HG02852 (cell line): ENCODE measurements around the gene ZNF888.
"Not testable (repeated sequence)": the region's sequence is repeated elsewhere in the genome, so short reads cannot be mapped to it uniquely, and the experiment has no call there.

ENCODE experiments used
- ATAC-seq: cut with Tn5 transposase; IDR thresholded peaks from one replicate; pipeline ENCODE4 v1.9.1; 2021; ENCODE audit warnings: mild to moderate bottlenecking, moderate library complexity; ENCODE audit not compliant: unreplicated experiment

Gene ZNF888

DNA sequence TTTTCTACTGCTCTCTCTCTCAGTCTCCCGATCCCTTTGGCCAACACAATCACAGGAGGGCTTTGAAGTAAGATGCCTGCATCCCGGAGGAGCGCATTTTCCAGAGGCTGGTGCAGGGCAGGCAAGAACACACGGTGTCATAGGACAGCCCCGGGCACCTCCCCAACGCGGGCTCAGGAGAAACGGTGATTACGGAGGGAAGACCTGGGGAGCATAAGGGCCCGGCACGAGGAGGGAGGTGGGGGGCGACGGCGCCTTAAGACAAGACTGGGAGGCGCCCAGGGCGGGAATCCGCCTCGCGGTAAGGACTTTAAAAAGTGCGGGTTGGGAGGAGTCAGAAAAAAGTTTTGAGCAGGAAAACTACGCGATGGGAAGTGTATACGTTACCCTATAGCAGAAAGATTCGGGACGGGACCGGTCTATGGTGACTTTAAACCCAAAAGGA lies 18.7 kb upstream of the ZNF888 start:
- ATAC-seq: peak; percentile 6

DNA sequence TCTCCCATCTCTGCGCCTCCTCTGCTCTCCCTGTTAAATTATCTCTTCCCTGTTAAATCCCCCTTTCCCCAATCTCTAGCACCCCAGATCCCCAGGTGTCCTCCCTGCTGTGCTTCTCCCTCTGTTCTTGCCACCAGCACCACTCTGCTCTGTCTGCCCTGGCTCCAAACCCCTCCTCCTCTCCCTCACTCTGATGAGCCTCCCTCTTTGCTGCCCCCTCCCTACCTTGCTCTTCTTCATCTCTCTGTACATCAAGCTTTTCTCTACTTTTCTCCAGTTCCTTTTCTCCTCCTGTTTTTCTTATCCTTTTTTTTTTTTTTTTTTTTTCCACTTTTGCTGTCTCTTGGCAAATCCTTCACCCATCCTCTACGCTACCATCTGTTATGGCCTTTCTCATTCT lies 18.3 kb upstream of the ZNF888 start:
- not testable (repeated sequence) for ATAC-seq

DNA sequence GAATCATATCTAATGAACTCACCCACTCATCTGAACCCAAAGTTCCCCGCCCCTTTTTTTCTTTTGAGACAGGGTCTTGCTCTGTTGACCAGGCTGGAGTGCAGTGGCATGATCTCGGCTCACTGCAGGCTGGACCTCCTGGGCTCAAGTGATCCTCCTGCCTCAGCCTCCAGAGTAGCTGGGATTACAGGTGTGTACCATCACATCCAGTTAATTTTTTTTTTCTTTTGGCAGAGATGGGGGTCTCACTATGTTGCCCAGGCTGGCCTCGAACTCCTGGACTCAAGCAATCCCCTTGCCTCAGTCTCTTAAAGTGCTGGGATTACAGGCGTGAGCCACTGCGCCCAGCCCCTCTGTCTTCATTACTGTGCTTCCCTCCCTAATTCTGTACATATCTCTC lies 17.7 kb upstream of the ZNF888 start:
- ATAC-seq: not testable (repeated sequence)

- no peak for ATAC-seq
Observed at GRCh38 chr19:52938761-52939160, 15.5 kb upstream of the ZNF888 start.

DNA sequence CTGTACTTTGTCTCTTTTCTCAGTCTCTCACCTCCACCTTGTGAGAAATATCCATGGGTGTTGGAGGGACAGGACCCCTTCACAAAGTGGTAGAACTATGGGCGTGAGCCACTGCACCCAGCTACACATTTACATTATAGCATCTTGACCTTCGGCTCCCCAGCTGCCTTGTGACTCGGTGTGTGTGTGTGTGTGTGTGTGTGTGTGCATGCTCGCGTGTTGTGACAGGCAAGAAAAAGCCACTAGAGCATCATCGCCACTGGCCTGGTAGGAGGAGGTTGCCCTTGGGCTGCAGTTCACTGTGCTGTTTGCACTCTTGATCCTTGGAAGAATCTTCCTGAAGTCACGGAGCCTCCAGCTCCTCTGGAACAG lies 13.7 kb upstream of the ZNF888 start:
- no peak for ATAC-seq

DNA sequence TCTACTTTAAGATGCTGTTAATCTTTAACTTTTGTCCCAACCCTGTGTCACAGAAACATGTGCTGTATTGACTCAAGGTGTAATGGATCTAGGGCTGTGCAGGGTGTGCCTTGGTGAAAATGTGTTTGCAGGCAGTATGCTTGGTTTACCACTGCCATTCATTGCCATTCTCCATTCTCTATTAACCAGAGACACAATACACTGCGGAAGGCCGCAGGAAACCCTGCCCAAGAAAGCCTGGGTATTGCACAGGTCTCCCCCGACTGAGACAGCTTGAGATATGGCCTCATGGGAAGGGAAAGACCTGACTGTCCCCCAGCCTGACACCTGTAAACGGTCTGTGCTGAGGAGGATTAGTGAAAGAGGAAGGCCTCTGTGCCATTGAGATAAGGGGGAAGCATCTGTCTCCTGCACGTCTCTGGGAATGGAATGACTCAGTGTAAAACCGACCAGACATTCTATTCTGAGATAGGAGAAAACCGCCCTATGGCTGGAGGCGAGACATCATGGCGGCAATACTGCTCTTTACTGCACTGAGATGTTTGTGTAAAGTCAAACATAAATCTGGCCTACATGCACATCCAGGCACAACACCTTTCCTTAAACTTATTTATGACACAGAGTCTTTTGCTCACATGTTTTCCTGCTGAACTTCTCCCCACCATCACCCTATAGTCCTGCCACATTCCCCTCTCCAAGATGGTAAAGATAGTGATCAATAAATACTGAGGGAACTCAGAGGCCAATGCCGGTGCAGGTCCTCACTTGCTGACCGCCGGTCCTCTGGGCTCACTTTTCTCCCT lies 13.1 kb upstream of the ZNF888 start:
- ATAC-seq: no peak

DNA sequence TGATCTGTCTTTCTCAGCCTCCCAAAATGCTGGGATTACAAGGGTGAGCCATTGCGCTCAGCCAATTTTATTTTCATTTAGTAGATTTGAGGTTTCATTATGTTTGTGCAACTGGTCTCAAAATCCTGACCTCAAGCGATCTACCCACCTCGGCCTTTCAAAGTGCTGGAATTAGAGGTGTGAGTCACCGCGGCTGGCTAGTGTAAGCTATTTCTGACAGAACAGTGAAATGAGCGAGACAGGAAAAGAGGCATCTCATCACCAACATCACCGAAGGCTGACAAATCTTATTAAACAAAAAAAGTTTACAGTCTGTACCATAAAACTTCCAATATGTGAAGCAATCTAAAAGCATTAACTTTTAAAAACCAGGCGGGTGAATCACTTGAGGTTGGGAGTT lies 12.2 kb upstream of the ZNF888 start:
- no peak for ATAC-seq

DNA sequence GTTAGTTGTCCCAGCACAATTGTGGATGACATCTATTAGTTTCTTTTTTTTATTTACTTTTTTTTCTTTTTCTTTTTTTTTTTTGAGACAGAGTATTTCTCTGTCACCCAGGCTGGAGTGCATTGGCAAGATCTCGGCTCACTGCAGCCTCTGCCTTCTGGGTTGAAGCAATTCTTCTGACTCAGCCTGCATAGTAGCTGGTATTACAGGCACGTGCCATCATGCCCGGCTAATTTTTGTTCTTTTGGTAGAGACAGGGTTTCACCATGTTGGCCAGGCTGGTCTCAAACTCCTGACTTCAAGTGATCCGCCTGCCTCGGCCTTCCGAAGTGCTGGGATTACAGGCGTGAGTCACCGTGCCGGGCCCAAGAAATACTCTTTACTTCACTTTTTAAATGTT lies 1.4 kb upstream of the ZNF888 start:
- ATAC-seq: not testable (repeated sequence)

DNA sequence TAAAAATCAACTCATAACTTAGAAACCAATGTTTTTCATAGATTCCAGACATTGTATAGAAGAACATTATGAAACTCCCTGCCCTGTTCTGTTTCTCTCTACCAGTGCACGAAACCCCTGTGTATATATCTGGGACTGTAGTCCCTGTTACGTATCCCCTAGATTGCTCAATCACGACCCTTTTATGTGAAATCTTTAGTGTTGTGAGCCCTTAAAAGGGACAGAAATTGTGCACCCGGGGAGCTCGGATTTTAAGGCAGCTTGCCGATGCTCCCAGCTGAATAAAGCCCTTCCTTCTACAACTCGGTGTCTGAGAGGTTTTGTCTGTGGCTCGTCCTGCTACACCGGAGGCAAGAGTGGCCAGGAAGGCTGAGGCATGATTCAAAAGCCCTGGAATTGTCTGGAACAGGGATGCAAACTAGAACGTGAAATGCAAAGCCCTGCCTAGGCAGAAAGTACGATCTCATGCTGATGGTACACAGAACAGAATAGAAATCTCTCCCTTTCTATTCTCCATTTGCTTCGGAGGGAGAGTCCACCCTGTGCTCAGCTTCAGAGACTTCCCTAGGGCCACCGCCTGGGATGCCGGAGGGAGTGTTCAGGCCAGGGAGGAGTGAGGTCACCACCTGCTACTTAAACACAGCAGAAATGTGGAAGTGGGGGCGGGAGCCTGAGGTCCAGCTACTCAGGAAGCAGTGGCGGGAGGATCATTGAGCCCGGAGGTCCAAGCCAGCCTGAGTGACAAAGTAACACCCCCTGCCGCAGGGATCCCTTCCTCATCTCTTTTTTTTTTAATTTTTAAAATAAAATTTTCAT lies 758 bp upstream of the ZNF888 start:
- no peak for ATAC-seq

GRCh38 chr19:52917531-52917930 lies 5.7 kb downstream of the ZNF888 start:
- ATAC-seq: no peak

DNA sequence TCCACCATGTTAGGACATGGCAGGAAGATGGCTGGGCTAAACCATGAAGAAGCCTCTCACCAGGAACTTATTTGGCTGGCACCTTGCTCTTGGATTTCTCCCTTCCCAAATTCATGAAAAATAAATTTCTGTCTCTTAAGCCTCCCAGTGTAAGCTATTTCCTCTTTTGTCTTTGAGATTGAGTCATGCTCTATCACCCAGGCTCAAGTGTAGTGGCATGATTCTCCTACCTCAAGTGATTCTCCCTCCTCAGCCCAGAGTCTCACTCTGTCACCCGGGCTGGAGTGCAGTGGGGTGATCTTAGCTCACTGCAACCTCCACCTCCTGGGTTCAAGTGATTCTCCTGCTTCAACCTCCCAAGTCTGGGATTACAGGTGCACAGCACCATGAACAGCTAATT lies 12.6 kb downstream of the ZNF888 start:
- ATAC-seq: no peak

GRCh38 chr19:52904052-52904780 lies 19.0 kb downstream of the ZNF888 start:
- ATAC-seq: not testable (repeated sequence)

GRCh38 chr19:52901842-52902241 lies 21.4 kb downstream of the ZNF888 start:
- no peak for ATAC-seq

DNA sequence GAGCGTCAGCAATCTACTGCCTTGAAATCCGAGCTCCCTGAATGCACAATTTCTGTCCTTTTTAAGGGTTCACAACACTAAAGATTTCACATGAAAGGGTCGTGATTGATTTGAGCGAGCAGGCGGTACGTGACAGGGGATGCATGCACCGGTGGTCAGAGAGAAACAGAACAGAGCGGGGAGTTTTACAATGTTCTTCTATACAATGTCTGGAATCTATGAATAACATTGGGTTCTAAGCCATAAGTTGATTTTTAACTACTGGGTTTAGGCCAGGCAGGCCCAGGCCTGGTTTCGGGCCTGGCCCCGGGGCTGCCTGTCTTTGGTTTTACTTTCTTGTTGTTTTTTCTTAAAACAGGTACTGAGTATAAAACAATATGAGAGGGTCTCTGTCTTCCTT lies 24.6 kb downstream of the ZNF888 start:
- not testable (repeated sequence) for ATAC-seq

DNA sequence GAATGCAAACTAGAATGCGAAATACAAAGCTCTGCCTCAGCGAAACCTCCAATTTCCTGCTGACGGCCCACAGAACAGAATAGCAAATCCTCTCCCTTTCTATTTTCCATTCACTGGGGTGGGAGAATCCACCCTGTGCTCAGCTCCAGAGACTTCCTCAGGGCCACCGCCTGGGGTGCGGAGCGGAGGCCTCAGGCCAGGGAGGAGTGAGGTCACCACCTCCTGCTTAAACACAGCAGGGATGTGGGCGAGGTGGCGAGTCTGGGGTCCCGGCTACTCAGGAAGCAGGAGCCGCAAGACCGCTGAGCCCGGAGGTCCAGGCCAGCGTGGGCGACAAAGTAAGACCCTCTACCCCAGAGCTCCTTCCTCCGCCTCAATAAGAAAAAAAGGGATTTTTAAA lies 25.1 kb downstream of the ZNF888 start:
- ATAC-seq: no peak

DNA sequence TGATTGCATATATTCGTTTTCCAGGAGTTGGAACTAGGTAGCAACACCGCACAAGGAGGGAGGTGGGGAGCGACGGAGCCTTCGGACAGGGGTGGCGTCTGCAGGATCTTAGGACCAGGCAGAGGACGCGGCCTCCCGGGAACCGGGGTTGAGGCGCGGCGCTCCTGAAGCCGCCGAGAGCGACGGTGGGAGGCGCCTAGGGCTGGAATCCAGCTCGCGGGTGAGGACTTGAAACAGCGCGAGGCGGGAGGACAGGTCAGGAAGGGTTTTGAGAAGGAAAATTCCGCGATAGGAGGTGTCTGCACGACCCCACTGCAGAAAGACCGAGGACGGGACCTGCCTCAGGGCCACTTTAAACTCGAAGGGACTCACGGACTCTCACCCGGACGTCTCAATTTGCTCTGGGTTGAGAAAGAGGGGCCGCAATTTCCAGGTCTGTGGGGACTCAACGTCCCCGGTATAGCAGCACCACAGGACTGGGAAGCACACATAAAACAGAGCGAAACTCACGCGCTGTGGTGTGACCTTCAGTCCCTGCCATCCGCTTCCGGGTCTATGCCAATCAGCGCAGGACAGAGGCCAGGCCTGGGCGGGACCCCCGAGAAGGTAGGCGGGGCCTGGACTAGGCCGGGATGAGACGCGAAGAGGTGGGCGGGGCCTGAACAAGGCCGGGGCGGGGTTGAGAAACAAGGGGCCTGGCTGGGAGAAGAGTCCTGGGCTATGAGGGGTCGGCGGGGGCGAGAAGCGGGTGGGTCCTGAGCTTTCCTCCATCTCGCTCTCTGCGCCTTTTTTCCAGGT lies 25.9 kb downstream of the ZNF888 start, which contains the start of gene ZNF320:
TSS of gene ZNF320 (minus strand) at position 498 of the 798 bp plus-strand sequence. CDS start 7,380 bp downstream, outside the sequence.
- peak; percentile 96 for ATAC-seq

DNA sequence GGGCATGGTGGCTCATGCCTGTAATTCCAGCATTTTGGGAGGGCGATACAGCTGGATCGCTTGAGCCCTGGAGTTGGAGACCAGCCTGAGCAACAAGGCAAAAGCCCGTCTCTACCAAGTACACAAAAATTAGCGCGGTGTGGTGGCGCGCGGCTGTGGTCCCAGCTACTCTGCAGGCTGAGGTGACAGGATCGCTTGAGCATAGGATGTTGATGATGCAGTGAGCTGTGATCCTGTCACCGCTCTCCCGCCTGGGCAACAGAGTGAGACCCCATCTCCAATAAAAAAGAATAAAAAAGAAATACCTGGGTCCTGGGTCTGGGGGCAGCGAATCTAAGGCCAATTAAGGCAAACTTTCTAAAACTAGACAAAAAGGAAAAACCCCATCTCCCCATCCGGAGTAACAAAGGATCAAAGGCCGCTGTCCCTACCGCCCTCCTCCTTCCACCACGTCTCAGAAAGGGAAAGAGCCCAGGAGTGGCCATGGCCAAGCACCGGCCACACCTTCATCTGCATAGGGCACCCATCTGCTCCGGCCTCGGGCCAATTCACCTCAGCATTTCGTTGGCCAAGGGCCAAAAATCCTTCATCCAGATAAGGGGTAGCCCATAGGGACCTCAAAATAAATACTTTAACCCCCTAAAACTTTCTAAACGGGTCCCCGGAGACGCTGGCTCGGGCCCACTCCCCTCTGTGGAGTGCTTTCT lies 26.6 kb downstream of the ZNF888 start:
- peak; percentile 18 for ATAC-seq

DNA sequence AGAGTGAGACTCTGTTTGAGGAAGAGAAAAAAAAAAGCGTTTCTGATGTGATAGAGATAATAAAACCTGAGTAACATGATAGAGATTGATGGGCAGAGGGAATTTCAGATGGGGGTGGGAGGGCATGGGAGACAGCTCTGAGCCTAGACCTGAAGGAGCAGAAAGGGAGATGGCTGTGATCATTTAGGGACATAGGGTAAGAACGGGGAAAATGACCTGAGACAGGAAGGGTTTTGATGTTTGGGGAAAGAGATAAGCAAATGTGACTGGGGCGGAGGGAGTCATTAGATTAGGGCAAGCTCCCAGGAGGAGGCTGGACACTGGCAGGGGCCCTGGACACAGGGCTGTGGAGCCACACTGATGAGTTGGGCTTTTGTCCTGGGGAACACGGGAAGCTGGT lies 31.9 kb downstream of the ZNF888 start:
- no peak for ATAC-seq

GRCh38 chr19:52889931-52890330 lies 33.3 kb downstream of the ZNF888 start:
- no peak for ATAC-seq

- no peak for ATAC-seq
Observed at GRCh38 chr19:52889076-52889475, 34.2 kb downstream of the ZNF888 start.
